ENCODE measurements around the gene CHMP6. TPM values are rescaled to one million over a fixed set of nuclear protein-coding genes. Genes with fewer than 3 reads are reported as not detected.

The CHMP6 gene
- polyA plus RNA-seq, 1 donor = 25.4 TPM

- DNase-seq = no peak
Measured at GRCh38 chr17:81031566-81032550, 40.2 kb downstream of the CHMP6 start.

- DNase-seq = no peak
Measured at GRCh38 chr17:81032641-81033480, 41.2 kb downstream of the CHMP6 start.

GRCh38 chr17:81033535-81034167 is 42.0 kb downstream of the CHMP6 start:
- DNase-seq = no peak

- DNase-seq = no peak
Measured at GRCh38 chr17:81034168-81034777, 42.6 kb downstream of the CHMP6 start.

- peak; percentile 95 for DNase-seq
Measured at GRCh38 chr17:81034779-81035520, 43.3 kb downstream of the CHMP6 start, which contains the start of gene BAIAP2. Gene BAIAP2, plus strand, starts transcription at chr17:81035151. Its CDS starts 104 bp downstream, at chr17:81035255.

GRCh38 chr17:81035521-81036196 is 44.0 kb downstream of the CHMP6 start:
- DNase-seq = no peak

GRCh38 chr17:81036197-81036941 is 44.7 kb downstream of the CHMP6 start:
- DNase-seq = no peak

- no peak for DNase-seq
Measured at GRCh38 chr17:81037026-81037797, 45.6 kb downstream of the CHMP6 start.

GRCh38 chr17:81037798-81038733 is 46.4 kb downstream of the CHMP6 start:
- DNase-seq = no peak

GRCh38 chr17:81039096-81039495 is 47.5 kb downstream of the CHMP6 start:
- DNase-seq = no peak

GRCh38 chr17:81039854-81040758 is 48.5 kb downstream of the CHMP6 start:
- DNase-seq = no peak

GRCh38 chr17:81040791-81041337 is 49.2 kb downstream of the CHMP6 start:
- no peak for DNase-seq

- DNase-seq = no peak
Measured at GRCh38 chr17:81042606-81043005, 51.0 kb downstream of the CHMP6 start.

- DNase-seq = no peak
Measured at GRCh38 chr17:81043319-81043724, 51.7 kb downstream of the CHMP6 start.

GRCh38 chr17:81043725-81044427 is 52.2 kb downstream of the CHMP6 start:
- DNase-seq = no peak

- no peak for DNase-seq
Measured at GRCh38 chr17:81044428-81044763, 52.8 kb downstream of the CHMP6 start.
